ENCODE measurements around the gene GAMT.

GAMT gene

DNA sequence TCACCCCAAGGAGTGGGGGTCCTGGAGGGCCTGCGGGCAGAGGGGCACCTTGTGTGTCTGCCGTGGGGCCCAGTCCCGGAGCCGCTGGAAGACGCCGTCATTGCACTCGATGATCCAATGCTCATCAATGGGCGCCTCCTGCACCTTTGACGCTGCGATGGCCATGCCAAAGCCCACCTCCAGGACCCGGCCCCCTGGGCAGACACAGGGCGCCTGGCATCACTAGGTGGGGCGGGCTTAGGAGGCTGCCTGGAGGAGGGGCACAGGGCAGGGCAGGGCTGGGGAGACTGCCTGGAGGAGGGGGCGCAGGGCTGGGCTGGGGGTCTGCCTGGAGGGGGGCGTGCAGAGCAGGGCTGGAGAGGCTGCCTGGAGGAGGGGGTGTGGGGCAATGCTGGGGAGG lies 1.6 kb downstream of the GAMT start:
- no peak for DNase-seq

- DNase-seq, result no peak
Measured at GRCh38 chr19:1399079-1399478, 2.3 kb downstream of the GAMT start.

DNA sequence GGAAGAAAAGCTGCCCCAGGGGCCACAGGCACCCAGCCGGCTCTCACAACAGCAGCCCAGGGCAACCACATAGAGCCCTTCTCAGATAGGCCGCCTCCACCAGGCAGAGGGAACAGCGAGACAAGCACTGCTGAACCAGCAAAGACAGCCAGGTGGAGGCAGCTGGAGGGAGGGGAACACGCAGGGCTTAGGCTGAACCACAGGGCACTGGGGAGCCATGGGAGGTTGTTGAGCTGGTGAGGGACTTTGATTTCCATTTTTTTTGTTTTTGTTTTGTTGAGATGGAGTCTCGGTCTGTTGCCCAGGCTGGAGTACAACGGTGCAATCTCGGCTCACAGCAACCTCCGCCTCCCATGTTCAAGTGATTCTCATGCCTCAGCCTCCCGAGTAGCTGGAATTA lies 3.5 kb downstream of the GAMT start:
- DNase-seq, result no peak

GRCh38 chr19:1396768-1397679 lies 4.3 kb downstream of the GAMT start:
- DNase-seq, result no peak

DNA sequence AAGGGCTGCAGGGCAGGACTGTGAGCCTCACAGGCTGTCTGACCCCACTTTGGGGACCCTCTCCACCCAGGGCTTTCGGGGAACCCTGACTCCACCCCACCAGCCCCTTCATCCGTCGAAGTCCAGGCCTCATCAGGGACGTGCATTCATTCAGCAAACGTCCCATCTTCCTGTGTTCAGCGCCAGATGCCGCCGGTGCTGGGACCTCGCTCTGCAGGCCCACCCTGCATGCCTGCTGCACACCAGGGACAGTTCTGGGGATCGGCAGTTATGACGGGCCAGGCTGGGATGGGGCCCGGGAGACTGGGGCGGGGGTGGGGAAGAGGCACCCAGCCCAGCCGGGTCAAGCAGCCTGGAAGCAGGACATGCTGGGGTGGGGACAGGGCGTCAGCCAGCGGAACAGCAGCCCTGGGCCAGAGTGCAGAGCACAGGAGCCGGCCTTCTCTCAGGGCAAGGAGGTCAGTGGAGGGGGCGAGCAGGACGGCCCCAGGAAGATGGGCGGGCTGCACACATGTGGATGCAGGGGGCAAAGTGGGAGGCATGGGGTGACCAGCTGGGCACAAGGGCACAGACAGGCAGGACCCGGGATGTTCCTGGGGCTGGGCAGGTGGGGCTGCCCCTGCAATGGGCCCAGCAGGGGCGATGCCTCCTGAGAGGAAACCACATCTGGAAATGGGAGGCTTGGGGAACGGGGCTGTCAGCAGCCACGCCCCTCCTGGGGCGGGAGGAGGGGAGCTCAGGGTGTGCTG lies 5.1 kb downstream of the GAMT start:
- DNase-seq, result no peak

DNA sequence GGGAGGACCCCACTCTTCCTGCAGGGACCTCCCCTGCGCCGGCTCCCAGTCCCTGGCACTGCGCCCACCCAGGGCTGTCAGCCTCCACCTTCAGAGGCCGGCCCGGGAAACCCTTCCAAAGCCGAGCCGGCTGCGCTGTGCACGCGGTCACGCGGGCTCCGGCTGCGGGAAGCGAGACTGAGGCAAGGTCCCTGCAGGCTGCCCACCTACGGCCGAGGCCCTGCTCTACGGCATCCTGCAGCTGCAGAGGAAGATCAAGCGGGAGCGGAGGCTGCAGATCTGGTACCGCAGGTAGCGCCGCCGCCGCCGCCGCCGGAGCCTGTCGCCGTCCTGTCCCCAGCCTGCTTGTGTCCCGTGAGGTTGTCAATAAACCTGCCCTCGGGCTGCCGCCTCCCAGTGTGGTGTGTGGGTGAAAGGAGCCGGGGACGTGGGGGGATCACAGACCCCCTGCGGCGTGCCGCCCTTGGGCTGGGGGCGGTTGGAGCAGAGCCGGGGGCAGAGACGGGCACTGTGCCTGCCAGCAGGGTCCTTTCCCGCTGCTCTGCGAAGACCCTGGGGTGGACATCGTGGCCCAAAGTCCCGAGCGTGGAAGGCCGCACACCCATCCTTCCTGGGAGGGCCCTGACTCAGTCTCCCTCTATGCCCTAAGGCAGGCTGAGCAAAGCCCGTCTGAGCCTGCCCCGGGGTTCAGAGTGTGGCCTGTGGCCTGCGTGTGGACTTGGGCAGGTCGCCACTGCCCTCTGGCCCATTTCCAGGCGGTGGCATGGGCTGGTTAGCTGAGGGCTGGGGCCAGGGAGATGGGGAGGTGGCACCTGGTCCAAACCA lies 5.9 kb downstream of the GAMT start:
- DNase-seq, result no peak

GRCh38 chr19:1394252-1395193 lies 6.8 kb downstream of the GAMT start:
- DNase-seq, result no peak

DNA sequence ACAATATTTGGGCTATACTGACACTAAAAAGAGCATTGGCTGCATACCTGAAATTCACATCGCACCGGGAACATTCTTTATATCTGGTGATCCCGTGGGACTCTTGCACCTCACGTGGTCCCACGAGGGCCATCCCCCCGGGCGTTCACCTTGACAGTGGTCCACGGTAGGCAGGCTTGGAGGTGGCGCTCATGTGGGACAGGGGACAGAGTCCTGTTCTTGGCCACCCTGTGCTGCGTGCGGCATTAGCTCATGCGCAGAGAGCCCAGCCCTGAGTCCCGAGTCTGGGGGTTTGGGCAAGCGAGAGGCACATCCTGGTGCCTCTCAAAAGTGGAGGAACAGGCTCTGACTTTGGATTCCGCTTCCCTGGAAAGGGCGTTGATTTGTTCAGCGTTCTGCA lies 7.5 kb downstream of the GAMT start:
- DNase-seq, result no peak

GRCh38 chr19:1392939-1393530 lies 8.3 kb downstream of the GAMT start:
- no peak for DNase-seq

- DNase-seq, result no peak
Measured at GRCh38 chr19:1392407-1392806, 8.9 kb downstream of the GAMT start.

- no peak for DNase-seq
Measured at GRCh38 chr19:1390890-1391423, 10.4 kb downstream of the GAMT start.

DNA sequence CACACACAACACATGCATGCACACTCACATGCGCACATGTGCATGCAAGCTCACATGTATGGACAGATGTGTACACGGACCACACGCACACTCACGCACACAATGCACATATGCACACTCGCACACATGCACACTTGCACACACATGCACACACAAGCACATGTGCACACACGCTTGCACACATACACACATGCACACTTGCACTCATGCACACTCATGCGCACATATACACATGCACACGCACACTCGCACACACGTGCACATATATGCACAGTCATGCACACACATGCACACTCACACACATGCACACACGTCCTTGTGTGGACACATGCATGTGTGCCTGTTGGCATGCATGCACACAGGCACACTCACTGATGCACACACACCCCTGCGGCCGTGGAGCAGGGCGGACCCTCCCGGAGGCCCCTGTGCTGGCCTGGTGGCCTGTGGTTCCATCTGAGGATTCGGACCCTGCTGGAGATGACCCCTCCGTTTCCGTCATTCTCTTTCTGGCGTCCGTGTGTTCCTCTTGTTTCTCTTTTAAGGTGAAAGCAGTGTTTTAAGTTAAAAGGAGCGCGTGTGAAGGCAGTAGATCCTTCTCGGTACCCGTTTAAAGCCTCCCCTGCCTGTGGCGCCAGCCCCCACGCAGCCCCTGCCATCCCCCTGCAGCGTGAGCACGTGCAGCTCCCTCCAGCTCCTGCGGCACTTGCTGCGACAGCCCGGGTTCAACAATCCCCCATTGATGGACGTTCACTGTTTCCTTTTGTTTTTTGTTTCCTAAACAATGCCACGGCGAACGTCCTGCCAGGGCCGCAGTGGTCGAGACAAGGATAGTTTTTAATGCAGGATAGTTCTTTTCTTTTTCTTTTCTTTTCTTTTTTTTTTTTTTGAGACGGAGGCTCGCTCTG lies 12.1 kb downstream of the GAMT start:
- no peak for DNase-seq

GRCh38 chr19:1388637-1389026 lies 12.7 kb downstream of the GAMT start:
- DNase-seq, result no peak

- no peak for DNase-seq
Measured at GRCh38 chr19:1387684-1388636, 13.4 kb downstream of the GAMT start.

DNA sequence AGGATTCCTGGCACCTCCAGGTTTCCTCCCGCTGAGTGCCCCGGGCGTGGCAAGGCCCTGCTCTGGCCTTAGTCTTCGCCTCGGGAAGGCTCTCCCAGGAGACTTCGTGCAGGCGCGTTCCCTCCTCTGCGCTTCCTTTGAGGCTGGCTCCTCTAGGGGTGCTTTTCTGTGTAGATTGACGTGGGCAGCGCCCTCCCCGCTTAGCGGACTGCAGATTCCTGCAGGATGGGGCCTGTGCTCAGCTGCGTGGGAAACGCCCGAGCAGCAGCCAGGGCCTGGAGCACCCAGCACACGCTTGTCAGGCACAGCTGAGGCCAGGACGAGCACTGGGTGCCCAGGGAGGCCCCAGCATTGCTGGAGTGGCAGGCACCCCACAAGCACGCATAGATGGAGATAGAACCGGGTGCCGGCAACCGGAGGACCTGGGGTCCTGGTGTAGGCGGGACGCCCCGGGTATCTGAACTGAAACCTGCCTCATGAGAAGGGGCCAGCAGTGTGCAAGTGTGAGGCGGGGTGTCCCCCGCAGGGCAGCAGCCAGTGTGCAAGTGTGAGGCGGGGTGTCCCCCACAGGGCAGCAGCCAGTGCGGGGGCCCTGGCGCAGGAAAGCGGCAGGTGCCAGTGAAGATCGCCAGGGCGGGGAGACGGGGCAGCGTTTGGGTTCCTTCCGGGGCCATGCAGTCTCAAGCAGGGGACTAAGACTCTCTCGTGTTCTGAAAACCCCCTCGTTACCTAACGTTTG lies 14.2 kb downstream of the GAMT start:
- DNase-seq, result no peak

DNA sequence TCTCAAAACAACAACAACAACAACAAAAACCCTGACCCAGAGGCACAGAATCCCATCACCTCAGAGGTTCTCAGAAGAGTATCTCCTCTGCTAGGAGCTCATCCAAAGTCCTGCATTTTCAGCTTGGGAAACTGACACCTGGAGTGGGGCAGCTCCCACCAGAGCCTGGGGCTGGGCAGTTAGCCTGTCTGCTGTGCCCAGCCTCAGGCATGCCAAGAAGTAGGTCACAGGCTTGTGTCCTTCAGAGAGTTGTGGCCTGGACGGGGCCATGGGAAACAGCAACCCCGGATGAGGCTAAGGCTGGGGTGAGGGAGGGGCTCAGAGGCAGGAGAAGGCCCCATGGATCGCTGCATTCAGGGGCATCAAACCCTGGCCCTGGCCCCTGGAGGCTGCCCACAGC lies 15.5 kb downstream of the GAMT start:
- no peak for DNase-seq

DNA sequence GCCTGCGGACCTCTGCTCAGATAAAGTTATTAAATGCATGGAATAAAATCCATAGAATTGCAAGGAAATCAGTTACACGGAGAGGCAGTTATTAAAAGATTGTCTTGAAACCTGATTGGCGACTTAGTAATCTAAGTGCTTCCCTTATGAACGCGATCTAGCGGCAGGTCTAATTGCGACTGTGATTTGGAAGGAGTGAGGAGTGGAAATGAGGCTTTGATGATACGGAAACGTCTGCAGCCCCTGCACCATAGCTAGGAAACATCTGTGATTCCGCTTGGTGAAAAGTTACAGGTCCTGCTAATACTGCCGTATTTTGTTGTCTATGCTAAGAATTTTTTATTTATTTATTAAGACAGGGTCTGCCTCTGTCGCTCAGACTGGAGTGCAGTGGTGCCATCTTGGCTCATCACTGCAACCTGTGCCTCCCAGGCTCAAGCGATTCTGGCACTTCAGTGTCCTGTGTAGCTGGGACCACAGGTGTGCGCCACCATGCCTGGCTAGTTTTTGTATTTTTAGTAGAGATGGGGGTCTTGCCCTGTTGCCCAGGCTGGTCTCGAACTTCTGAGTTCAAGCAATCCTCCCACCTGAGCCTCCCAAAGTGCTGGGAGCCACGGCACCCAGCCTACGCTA lies 16.7 kb downstream of the GAMT start:
- no peak for DNase-seq

GRCh38 chr19:1384085-1384462 lies 17.3 kb downstream of the GAMT start:
- no peak for DNase-seq

All from T-helper 1 cell (primary cell).